ENCODE measurements around the gene KLHDC10.

The KLHDC10 gene

GRCh38 chr7:130154131-130154500 lies 83.8 kb downstream of the KLHDC10 start:
- ChIA-PET CTCF (interaction anchor here (0.6 kb wide), 1 partner anchor 11 kb away, joined by 4 read pairs; no protein-coding TSS in a partner anchor), POLR2A (ENCODE audit: low non-redundant PET) (no interaction called here)
- no peak for TF ChIP-seq CTCF (conservative IDR thresholded peaks at IDR 0.05; ENCODE audit: low read depth)
- DNase-seq (ENCODE audit: low spot score): no peak
- peak overlapping the region; percentile 47 for H3K27ac ChIP-seq

GRCh38 chr7:130154501-130155317 lies 84.4 kb downstream of the KLHDC10 start:
- H3K27ac ChIP-seq: peak overlapping the region; percentile 47
- no peak for DNase-seq (ENCODE audit: low spot score)
- ChIA-PET POLR2A (ENCODE audit: low non-redundant PET) (no interaction called here), CTCF (interaction anchor here (0.6 kb wide), 2 partner anchors 11 to 1488 kb away, joined by 4 to 7 read pairs; no protein-coding TSS in a partner anchor)
- no peak for TF ChIP-seq CTCF (conservative IDR thresholded peaks at IDR 0.05; ENCODE audit: low read depth)

- no peak for DNase-seq (ENCODE audit: low spot score)
- no peak overlapping the region for H3K27ac ChIP-seq
- POLR2A ChIA-PET (ENCODE audit: low non-redundant PET): no interaction called here
- TF ChIP-seq CTCF (conservative IDR thresholded peaks at IDR 0.05; ENCODE audit: low read depth): no peak
- CTCF ChIA-PET: no interaction called here
These were observed 85.8 kb downstream of the KLHDC10 start for GRCh38 chr7:130156140-130156539.

- peak overlapping the region; percentile 12 for H3K27ac ChIP-seq
- ChIA-PET POLR2A (ENCODE audit: low non-redundant PET) (interaction anchor here (0.7 kb wide), 1 partner anchor 172 kb away, joined by 5 read pairs; no protein-coding TSS in a partner anchor), CTCF (no interaction called here)
- TF ChIP-seq CTCF (conservative IDR thresholded peaks at IDR 0.05; ENCODE audit: low read depth): no peak
- no peak for DNase-seq (ENCODE audit: low spot score)
These were observed 87.4 kb downstream of the KLHDC10 start for GRCh38 chr7:130157700-130158099.

GRCh38 chr7:130160023-130160422 lies 89.7 kb downstream of the KLHDC10 start:
- CTCF ChIA-PET: no interaction called here
- no peak for TF ChIP-seq CTCF (conservative IDR thresholded peaks at IDR 0.05; ENCODE audit: low read depth)
- no peak for DNase-seq (ENCODE audit: low spot score)
- POLR2A ChIA-PET (ENCODE audit: low non-redundant PET): no interaction called here
- H3K27ac ChIP-seq: no peak overlapping the region

GRCh38 chr7:130160455-130160854 lies 90.1 kb downstream of the KLHDC10 start:
- ChIA-PET CTCF (interaction anchor here (0.7 kb wide), 1 partner anchor 51 kb away, joined by 3 read pairs; no protein-coding TSS in a partner anchor), POLR2A (ENCODE audit: low non-redundant PET) (no interaction called here)
- no peak for DNase-seq (ENCODE audit: low spot score)
- H3K27ac ChIP-seq: no peak overlapping the region
- no peak for TF ChIP-seq CTCF (conservative IDR thresholded peaks at IDR 0.05; ENCODE audit: low read depth)

All from RWPE1 (cell line).